C4-2B (cell line): ENCODE data around the gene RAD18.

Experiments used
- H3K27ac ChIP-seq: fragments of 450-650 bp; 2 replicates; pipeline ENCODE4 v1.5.1; 2017
- ZFX ChIP-seq: fragments of 450-650 bp; IDR thresholded peaks from 2 replicates; pipeline ENCODE4 v1.6.1; 2017
- TF ChIP-seq, protein P1 (sequence below): fragments of 450-650 bp; conservative IDR thresholded peaks from 2 replicates; pipeline ENCODE4 v1.5.1; 2017; ENCODE audit warnings: mild to moderate bottlenecking

RAD18 gene

DNA sequence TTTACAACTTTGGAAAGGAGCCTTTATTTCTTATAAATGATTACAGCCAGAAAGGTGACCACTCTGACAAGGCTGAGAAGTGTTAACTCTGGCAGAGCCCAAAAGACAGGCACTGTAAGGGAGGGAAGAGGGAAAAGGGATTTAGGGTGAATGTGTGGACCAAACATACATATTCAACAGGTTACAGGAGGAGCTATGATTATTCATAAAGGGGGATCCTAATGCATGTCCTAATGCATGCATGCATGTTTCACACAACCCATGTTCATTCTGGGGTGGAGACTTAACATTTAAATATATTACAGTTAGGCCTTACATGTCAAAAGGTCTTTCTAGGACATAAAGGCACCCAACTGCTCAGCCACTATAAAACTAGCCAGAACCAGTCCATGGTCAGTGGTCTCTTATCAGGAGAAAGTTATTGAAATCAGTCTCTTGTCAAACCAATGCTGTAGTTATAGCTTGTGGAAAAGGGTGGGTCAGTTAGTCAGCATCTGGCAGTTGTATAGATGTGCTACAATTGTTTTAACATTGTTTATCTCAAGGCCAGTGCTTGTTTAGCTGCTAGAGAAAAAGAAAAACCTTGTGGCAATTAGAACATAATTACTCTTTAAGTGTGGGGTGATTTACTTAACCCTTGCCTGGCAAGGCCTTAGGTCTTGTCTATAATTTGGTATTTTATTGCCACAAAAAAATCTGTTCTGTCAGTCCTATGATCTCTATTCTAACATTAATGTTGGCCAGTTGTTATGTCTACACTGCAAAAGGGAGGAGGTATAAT, 77.5 kb downstream of the RAD18 start:
- TF ChIP-seq, protein P1, sequence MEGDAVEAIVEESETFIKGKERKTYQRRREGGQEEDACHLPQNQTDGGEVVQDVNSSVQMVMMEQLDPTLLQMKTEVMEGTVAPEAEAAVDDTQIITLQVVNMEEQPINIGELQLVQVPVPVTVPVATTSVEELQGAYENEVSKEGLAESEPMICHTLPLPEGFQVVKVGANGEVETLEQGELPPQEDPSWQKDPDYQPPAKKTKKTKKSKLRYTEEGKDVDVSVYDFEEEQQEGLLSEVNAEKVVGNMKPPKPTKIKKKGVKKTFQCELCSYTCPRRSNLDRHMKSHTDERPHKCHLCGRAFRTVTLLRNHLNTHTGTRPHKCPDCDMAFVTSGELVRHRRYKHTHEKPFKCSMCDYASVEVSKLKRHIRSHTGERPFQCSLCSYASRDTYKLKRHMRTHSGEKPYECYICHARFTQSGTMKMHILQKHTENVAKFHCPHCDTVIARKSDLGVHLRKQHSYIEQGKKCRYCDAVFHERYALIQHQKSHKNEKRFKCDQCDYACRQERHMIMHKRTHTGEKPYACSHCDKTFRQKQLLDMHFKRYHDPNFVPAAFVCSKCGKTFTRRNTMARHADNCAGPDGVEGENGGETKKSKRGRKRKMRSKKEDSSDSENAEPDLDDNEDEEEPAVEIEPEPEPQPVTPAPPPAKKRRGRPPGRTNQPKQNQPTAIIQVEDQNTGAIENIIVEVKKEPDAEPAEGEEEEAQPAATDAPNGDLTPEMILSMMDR: no peak
- TF ChIP-seq ZFX: no peak
- H3K27ac ChIP-seq: no peak overlapping the region

DNA sequence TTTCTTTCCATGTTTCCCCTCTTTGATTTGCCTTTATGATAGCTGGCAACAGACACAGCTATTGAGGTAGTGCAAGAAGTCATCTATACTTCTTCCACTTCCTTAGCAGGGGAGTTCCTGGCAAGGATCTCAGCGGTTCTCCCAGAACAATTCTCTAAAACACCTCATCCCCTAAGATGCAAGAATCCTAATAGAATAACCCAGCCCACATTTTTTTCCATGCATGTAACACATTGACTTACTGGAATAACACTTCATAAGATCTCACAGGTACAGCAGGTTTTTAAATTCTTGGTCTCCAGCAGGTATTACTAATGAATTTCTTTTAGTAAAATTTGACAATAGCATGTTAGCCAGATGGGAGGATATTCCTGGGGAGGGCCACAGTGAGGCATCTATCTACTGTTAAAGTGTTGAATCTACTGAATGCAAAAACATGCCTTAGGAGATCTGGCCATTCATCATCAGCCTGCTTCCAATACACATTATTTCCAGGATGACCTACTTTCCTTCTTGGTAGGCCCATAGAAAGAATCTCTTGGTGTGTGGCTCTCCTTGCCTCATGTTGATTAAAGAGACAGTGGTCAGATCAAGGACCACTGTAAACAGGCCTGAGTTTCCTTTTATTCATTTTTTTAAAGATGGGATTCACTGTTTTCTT, 78.5 kb downstream of the RAD18 start:
- no peak overlapping the region for H3K27ac ChIP-seq
- TF ChIP-seq ZFX: no peak
- TF ChIP-seq, protein P1: no peak

DNA sequence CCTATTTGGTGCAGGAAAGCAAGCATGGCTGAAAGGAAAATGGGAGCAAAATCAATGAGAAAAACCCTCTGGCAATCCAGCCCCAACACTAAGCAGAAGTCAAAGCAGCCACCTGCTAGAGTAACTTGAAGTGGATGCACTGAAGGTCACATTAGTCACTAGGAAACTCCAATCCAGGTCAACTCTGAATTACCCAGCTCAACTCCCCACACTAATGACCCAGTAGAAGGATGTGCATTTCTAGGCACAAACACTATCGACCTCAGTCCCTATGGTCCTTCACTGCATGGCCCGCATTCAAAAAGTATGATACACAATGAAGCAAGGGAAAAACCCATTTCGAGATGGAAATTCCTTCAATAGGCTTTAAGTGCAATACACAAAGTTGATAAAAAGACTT, 80.6 kb downstream of the RAD18 start:
- H3K27ac ChIP-seq: no peak overlapping the region
- no peak for TF ChIP-seq ZFX
- TF ChIP-seq, protein P1: no peak

DNA sequence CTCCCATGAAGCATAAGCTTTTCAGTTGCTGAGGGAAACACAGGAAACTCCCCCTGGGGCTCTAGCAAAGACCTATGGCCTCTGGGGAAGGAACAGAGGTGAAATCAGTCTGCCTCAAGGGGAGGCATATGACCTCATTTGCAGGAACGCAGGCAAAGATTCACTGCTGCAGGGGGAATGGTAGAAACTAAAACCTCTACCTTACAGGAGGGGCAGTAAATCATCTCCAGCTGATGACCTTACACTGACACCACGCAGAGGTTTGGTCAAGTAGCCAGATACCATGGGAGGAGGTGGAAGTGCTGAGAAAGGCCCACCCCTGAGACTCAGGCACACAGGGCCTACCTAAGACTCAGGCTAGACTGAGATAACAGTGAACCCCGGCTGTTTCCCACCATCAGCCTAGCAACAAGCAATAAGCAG, 81.1 kb downstream of the RAD18 start:
- H3K27ac ChIP-seq: no peak overlapping the region
- TF ChIP-seq, protein P1: no peak
- no peak for TF ChIP-seq ZFX

DNA sequence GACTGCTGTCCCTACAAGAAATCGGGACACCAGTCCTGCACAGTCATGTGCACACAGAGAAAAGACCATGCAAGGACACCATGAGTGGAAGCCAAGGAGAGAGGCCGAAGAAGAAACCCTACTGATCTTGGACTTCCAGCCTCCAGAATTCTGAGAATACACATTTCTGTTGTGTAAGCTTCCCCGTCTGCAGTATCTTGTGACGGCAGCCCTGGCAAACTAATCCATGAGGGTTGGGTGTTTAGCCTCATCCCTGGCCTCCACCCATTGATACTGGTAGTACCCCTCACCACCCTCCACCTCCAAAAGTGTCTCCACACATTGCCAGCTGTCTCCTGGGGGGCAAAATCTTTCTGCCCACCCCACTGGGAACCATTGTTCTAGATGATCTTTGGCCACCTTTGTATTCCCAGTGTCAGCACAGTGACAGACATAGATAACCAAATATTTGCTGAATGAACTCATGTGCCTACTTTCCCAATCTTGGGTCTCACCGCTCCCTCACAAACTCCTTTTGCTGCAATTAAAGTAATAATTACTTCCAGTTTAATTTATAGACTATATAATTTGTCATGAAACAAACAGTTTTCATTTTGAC, 83.8 kb downstream of the RAD18 start:
- H3K27ac ChIP-seq: no peak overlapping the region
- TF ChIP-seq, protein P1: no peak
- no peak for TF ChIP-seq ZFX

DNA sequence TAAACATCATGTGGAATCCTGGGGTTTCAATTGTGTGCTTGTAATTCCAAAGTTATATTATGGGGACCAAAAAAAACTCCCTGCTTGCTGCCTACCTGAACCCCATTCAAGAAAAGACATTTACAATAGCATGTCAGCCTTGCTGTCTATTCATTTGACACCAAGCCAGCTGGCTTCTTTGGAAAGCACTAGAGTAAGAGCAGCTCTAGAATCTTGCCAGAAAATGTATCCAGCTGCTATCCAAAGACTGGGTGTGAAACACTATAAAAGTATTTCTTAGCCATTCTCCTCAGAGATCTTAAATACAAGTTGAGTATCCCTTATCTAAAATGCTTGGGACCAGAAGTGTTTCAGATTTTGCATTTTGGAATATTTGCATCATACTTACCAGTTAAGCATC, 87.4 kb downstream of the RAD18 start:
- TF ChIP-seq ZFX: no peak
- TF ChIP-seq, protein P1: no peak
- no peak overlapping the region for H3K27ac ChIP-seq

DNA sequence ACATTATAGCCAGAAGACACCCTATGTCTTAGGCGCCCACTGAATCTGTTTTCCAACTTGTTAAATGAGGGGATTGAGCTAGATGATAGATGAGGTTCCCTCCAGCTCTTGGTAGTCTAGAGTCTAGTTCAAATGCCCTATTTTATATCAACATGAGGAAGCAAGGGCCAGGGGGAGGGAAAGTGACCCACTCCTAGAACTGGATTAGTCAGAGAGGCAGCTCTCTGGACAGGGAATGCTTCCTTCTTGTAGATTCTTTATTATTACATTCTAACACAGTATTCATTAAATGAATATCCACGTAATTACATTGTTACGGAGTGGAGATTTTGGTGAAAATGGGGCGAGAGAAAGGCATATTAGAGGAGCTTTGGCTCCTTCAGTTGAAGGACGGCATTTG, 89.5 kb downstream of the RAD18 start:
- TF ChIP-seq, protein P1: no peak
- TF ChIP-seq ZFX: no peak
- no peak overlapping the region for H3K27ac ChIP-seq
